GM19351 (cell line): ENCODE results near the gene CHRNA4.

Experiments
- ATAC-seq: cut with Tn5 transposase; IDR thresholded peaks from one replicate; pipeline ENCODE4 v1.9.1; 2021; ENCODE audit warnings: mild to moderate bottlenecking, moderate library complexity; ENCODE audit not compliant: unreplicated experiment

The CHRNA4 gene

DNA sequence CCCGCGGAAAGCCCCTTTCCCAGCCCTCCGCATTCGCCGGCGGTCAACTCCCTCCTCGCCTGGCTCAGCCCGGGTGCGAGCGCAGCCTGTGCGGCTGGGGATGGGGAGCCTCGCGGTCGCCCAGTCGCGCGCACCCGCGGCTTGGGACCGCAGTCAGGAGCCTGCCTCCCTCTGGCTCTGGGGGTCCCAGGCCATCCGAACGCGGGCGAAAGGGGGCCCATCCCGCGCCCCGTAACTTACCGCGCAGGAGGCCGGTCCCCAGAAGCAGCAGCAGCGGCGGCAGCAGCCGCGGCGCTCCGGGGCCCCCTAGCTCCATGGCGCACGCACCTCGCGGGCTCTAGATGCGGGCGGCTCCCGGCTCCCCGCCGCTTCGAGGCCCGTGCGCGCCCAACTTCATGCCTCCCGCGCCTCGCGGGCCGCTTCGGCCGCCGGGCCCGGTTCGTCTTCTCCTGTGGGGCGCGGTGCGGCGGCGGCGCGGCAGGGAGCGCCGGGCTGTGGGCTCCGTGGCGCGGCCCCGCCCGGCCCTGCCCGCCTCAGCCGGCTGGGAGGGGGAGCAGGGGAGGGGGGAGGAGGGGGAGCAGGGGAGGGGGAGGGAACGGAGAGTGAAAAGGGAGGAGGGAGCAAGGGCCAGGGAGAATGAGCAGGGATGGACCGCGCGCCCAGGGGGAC lies at the start of gene CHRNA4:
Gene CHRNA4 (minus strand): TSS at position 500 of the 669 bp plus-strand sequence. CDS start 184 bp downstream, at position 316.
- no peak for ATAC-seq

DNA sequence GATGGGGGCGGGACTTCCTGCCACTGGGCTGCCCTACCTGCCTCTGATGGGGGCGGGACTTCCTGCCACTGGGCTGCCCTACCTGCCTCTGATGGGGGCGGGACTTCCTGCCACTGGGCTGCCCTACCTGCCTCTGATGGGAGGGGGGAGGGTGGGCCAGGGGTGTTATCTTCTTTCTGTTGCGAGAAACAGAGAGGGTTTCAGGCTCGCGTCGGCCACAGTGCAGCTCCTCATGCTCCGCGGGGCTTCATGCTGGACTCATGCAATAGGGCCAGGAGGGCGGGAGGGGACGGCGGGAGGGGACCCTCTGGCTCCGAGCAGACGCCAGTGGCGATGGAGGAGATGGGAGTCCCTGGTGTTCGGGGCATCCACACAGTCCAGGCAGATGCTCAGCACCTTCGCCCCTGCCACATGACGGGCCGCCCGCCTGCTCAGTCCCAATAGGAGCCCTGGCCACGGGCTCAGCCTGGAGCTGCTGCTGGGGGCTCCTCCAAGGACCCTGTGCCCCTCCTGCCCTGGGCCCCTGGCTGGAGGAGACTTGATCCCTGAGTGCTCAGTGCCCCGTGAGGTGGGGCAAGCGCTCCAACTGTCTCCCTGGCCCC lies 48.8 kb upstream of the CHRNA4 start:
- ATAC-seq, result no peak

DNA sequence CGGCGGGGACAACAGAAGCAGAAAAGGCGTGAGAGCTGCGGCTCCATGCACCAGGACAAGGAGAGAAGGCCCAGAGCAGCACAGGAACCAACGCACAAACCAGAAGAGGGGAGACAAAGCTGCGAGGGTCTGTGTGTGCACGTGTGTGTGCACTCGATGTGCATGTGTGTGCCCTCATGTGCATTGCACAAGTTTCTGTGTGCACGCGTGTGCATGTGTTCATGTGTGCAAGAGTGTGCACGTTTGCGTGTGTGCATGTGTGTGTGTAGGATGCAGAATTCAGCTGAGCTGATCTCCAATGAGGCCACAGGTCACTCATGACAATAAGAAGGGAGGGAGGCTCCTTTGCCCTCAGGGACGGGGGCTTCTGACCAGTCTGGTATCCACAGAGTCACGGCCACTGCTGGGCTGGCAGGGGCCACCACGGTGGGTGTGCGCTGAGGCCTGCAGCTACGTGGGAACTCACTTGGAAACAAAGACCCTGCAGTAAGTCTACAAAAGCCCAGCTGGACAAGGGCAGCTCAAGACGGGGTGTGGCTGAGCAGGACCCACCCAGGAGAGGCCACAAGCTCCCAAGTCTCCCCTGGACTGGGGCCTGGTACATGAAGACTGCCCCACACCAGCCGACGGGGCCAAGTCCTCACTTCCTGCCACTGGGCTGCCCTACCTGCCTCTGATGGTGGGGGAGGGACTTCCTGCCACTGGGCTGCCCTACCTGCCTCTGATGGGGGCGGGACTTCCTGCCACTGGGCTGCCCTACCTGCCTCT lies 48.1 kb upstream of the CHRNA4 start:
- no peak for ATAC-seq

- ATAC-seq, result no peak
These were observed 47.5 kb upstream of the CHRNA4 start for GRCh38 chr20:63408684-63409046.

GRCh38 chr20:63407928-63408683 lies 47.0 kb upstream of the CHRNA4 start:
- no peak for ATAC-seq

- no peak for ATAC-seq
These were observed 45.6 kb upstream of the CHRNA4 start for GRCh38 chr20:63406617-63407245.

GRCh38 chr20:63406011-63406410 lies 44.9 kb upstream of the CHRNA4 start:
- ATAC-seq, result no peak

DNA sequence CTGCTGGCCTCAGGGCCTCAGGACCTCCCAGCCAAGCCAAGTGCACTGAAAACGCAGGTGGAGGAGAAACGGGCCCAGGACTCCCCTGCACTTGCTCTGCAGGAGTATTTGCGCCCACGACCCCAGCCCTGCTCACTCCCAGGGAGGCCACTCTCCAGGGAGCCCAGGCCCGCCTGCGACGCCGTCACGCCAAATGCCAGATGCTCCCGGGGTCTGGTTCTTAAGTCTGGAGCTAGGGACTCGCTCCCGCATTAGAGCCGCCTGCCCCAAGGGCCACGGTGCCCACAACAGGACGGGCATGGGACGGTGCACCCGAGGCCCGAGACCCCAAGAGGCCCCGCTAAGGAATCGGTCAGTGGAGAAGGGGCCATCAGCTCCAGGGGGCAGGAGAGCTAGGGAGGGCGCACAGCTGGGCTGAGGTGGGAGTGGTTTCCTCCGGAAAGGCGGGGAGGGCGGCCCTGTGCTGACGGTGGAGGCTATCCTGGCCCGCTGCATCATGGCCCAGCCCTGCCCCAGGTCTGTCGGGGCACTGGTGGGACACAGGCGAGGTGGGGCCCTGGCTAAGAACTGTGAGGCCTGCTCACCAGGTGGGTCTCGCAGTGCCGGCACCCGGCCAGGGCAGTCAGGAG lies 44.1 kb upstream of the CHRNA4 start:
- ATAC-seq, result no peak

GRCh38 chr20:63404129-63405085 lies 43.3 kb upstream of the CHRNA4 start:
- ATAC-seq, result no peak

DNA sequence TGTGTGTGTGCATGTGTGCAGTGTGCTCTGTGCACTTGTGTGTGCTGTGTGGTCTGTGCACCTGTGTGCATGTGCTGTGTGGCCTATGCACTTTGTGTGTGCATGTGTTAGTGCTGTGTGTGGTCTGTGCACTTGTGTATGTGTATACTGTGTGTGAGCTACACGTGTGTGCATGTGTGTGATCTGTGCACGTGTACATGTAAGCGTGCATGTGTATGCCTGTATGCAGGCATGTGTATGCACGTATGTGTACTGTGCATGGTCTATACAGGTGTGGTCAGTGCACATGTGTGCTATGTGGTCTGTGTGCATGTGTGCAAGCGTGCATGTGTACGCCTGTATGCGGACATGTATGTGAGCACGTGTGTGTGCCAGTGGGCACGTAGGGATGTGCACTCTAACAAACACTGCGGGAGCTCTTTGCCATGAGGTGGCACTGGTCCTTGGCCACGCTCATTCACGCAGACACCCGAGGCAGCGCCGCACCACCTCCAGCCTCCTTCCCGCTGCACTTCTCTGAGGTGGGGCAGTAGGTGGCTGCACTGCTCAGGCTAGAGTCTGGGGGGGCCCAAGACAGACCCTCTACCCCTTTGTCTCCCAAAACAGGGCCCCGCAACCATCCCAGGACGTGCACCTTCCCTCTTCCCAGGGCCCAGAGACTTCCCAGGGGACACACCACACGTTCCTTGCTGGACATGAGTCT lies 42.4 kb upstream of the CHRNA4 start:
- no peak for ATAC-seq

GRCh38 chr20:63402860-63403220 lies 41.7 kb upstream of the CHRNA4 start:
- ATAC-seq, result no peak

DNA sequence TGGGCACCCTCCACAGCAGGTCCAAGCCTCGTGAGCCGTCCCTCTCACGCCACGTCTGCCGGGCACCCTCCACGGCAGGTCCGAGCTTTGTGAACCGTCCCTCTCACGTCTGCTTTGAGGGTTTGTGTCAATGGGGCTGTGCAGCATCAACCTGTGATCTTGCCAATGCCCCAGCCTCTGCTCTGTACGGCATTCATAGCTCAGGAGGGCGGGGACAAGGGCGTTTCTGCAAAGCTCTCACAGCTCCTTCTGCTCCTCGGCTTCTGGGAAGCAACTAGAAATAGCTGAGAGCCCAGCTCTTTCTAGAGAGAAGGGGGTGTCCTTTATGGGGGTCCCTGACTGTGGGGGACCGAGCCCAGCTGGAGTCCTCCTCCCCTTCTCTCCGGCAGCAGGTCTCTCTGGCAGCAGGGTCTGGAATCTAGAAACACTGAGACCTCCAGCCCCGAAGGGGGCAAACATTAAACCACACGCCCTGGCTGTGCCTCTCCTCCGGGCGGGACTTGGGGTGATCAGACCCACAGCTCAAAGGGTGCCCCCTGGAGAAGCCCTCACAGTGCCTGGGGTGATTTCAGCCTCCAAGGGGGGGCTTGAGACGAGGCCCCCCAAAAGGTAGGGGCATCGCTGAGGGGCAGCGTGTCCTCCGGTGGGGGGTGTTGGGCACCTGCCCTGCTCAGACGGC lies 41.2 kb upstream of the CHRNA4 start:
- ATAC-seq, result no peak

- no peak for ATAC-seq
These were observed 40.4 kb upstream of the CHRNA4 start for GRCh38 chr20:63401384-63402110.

DNA sequence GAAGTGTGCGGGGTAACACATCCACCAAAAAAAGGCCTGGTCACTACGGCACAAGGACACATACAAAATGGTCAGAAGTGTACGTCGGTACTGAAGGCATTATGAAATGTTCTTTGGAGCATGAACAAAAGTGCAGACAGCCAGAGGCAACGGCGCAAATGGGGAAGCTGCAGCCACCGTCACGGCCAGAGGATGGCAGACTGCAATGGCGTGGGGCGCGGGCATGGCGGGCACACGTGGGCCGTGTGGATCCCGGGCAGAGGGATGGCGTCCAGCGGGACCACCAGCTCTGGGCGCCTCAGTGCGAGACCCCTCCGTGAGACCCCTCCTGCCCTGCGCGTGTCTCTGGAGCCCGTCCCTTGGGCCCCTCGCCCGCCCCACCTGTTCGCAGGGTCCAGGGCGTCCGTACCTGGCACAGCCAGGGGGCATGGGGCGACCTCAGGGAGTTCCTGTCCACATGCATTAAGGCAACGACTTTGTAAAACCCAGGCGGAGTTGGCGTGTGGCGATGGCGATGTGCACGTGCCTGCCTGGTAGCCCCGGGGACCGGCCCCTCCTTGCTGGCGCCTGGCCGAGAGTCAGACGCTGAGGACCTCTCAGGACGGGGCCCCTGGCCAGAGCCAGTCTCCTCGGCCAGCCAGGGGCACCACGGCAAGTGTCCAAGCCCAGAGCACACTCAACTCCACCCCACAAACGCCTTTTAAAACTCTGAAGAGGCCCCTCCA lies 39.5 kb upstream of the CHRNA4 start:
- no peak for ATAC-seq

GRCh38 chr20:63399596-63400375 lies 38.6 kb upstream of the CHRNA4 start:
- no peak for ATAC-seq
